GM19035 (cell line): ENCODE results near the gene CLDN8.

ENCODE experiments used
- ATAC-seq: cut with Tn5 transposase; IDR thresholded peaks from one replicate; pipeline ENCODE4 v1.9.1; 2021; ENCODE audit not compliant: unreplicated experiment

Gene CLDN8

GRCh38 chr21:30206551-30207251 lies 9.2 kb downstream of the CLDN8 start:
- no peak for ATAC-seq

- no peak for ATAC-seq
Observed at GRCh38 chr21:30200000-30200399, 15.9 kb downstream of the CLDN8 start.

GRCh38 chr21:30194701-30195299 lies 21.1 kb downstream of the CLDN8 start:
- ATAC-seq, result no peak

- ATAC-seq, result no peak
Observed at GRCh38 chr21:30193201-30193600, 22.7 kb downstream of the CLDN8 start.

- no peak for ATAC-seq
Observed at GRCh38 chr21:30190554-30190953, 25.3 kb downstream of the CLDN8 start.

GRCh38 chr21:30189773-30190172 lies 26.1 kb downstream of the CLDN8 start:
- ATAC-seq, result no peak

GRCh38 chr21:30186242-30186641 lies 29.7 kb downstream of the CLDN8 start:
- ATAC-seq, result no peak

- ATAC-seq, result no peak
Observed at GRCh38 chr21:30168086-30168485, 47.8 kb downstream of the CLDN8 start.

- ATAC-seq, result no peak
Observed at GRCh38 chr21:30166705-30167104, 49.2 kb downstream of the CLDN8 start, which contains the start of gene CLDN17. Gene CLDN17 (minus strand): TSS chr21:30166805. CDS start chr21:30166617, 188 bp downstream.

GRCh38 chr21:30166171-30166570 lies 49.7 kb downstream of the CLDN8 start:
- no peak for ATAC-seq

GRCh38 chr21:30164796-30165195 lies 51.1 kb downstream of the CLDN8 start:
- no peak for ATAC-seq
